Caco-2 (cell line): ENCODE data around the gene XCR1. TPM values are rescaled to one million over a fixed set of nuclear protein-coding genes. Genes with fewer than 3 reads are reported as not detected.

ENCODE experiments used
- BruUV-seq: library from RNA; stranded (reverse); fragments of 400-500 nt; replicated peaks from 2 replicates; lab custom pipeline; 2021; lab: Mats Ljungman, UMichigan
- CTCF ChIA-PET: fragments of 300-600 bp; sonication (Branson Sonifier 250); formaldehyde crosslinking; loops from one replicate; lab custom pipeline; 2022; ENCODE audit warnings: antibody characterized with exemption; lab: Charles Lee
- POLR2A ChIA-PET: fragments of 300-600 bp; sonication (Branson Sonifier 250); formaldehyde crosslinking; loops from one replicate; lab custom pipeline; 2022; ENCODE audit warnings: antibody characterized with exemption; lab: Charles Lee
- DNase-seq, 2 experiments: peaks; one replicate each; pipeline versions ENCODE4 v3.0.0 to v3.0.0-alpha.2; 2020 to 2022
- H3K27me3 ChIP-seq: replicated peaks from 2 replicates; pipeline ENCODE4 v1.6.0; 2011; ENCODE audit warnings: low read length; ENCODE audit not compliant: control insufficient read depth, insufficient read depth
- H3K36me3 ChIP-seq: 2 replicates; pipeline ENCODE4 v1.5.1; 2011; ENCODE audit warnings: low read length; ENCODE audit not compliant: control insufficient read depth, insufficient read depth
- H3K4me1 ChIP-seq: fragments of 250-450 bp; sonication (Bioruptor Pico); 2 replicates; pipeline ENCODE4 v1.5.1; 2020; ENCODE audit warnings: mild to moderate bottlenecking
- H3K4me3 ChIP-seq: 2 replicates; pipeline ENCODE4 v1.5.1; 2011; ENCODE audit warnings: low read depth, mild to moderate bottlenecking, control low read depth, low read length
- H3K9me3 ChIP-seq: fragments of 250-450 bp; sonication (Bioruptor Pico); 2 replicates; pipeline ENCODE4 v1.5.1; 2020; ENCODE audit warnings: mild to moderate bottlenecking, moderate library complexity
- H3K27ac Mint-ChIP-seq: one replicate; pipeline ENCODE4 v1.8.0; 2022; ENCODE audit warnings: mixed read lengths; ENCODE audit not compliant: unreplicated experiment
- H3K27me3 Mint-ChIP-seq: one replicate; pipeline ENCODE4 v1.8.0; 2022; ENCODE audit warnings: mixed read lengths; ENCODE audit not compliant: insufficient read depth, unreplicated experiment
- H3K36me3 Mint-ChIP-seq: one replicate; pipeline ENCODE4 v1.8.0; 2022; ENCODE audit warnings: mild to moderate bottlenecking, mixed read lengths; ENCODE audit not compliant: insufficient read depth, unreplicated experiment
- H3K4me1 Mint-ChIP-seq: one replicate; pipeline ENCODE4 v1.8.0; 2022; ENCODE audit warnings: low read depth, mixed read lengths; ENCODE audit not compliant: unreplicated experiment
- H3K4me3 Mint-ChIP-seq: one replicate; pipeline ENCODE4 v1.8.0; 2022; ENCODE audit warnings: mild to moderate bottlenecking, moderate library complexity, mixed read lengths; ENCODE audit not compliant: unreplicated experiment
- H3K9me3 Mint-ChIP-seq: one replicate; pipeline ENCODE4 v1.8.0; 2022; ENCODE audit warnings: mixed read lengths; ENCODE audit not compliant: unreplicated experiment
- intact Hi-C: fragments of 100-400 bp; cut with micrococcal nuclease; formaldehyde crosslinking; loops from one replicate; pipeline ENCODE4 v1.10.0; 2022; ENCODE audit not compliant: unreplicated experiment
- total RNA-seq: library from RNA; stranded (reverse); gene quantifications from 2 replicates; pipeline ENCODE4 v1.2.3, GENCODE V29; 2022
- TF ChIP-seq, protein P1 (sequence below), 2 experiments: fragments of 200-600 bp in 1 of 2; IDR thresholded peaks; 1 replicate in 1 of 2; 2 replicates in 1 of 2; pipeline versions ENCODE4 v1.5.1 to v1.8.0; 2011 to 2022; ENCODE audit warnings: antibody characterized with exemption in 1 of 2, control low read depth in 1 of 2, inconsistent platforms in 1 of 2, low read depth in 1 of 2, low read length in 1 of 2, mild to moderate bottlenecking in 1 of 2, moderate library complexity in 1 of 2; ENCODE audit not compliant: insufficient read depth in 1 of 2, severe bottlenecking in 1 of 2, unreplicated experiment in 1 of 2

The XCR1 gene
- total RNA-seq, 1 experiment from 2014 or later: not detected

DNA sequence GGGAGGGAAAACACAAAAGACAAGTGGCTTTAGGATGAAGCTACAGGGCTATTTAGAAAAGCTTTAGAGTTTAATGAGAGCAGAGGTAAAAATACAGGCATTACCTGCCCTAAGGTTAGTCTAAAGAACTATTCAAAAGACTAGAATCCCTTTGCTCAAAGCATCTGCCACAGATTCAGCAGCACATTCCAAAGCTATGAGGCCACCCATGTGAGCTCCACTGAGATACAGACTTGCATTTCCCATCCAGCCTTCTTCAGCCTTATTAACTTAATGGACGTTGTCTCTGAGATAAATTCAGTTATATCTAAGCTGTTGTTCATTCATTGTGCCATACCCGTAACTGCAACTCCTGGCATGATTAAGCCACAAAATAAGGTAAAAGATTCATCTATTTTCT, 58.6 kb downstream of the XCR1 start:
- Mint-ChIP-seq H3K4me3 (no peak overlapping the region), H3K4me1 (no peaks in the 10 kb centered on the region), H3K27ac (no peak overlapping the region), H3K9me3 (no peaks in the 10 kb centered on the region), H3K36me3 (peaks cover 25% of the 10 kb centered on the region), H3K27me3 (no peaks in the 10 kb centered on the region)
- BruUV-seq: no TSS peak
- no peak for DNase-seq
- ChIA-PET POLR2A (no interaction called here), CTCF (no interaction called here)
- intact Hi-C loops: no loop called here
- H3K4me3 ChIP-seq: no peak overlapping the region
- no peaks in the 10 kb centered on the region for H3K4me1 ChIP-seq
- no peaks in the 10 kb centered on the region for H3K27me3 ChIP-seq
- peaks cover 3% of the 10 kb centered on the region; the same call in 1 of the 2 replicates for H3K36me3 ChIP-seq
- H3K9me3 ChIP-seq: no peaks in the 10 kb centered on the region
- TF ChIP-seq, protein P1, sequence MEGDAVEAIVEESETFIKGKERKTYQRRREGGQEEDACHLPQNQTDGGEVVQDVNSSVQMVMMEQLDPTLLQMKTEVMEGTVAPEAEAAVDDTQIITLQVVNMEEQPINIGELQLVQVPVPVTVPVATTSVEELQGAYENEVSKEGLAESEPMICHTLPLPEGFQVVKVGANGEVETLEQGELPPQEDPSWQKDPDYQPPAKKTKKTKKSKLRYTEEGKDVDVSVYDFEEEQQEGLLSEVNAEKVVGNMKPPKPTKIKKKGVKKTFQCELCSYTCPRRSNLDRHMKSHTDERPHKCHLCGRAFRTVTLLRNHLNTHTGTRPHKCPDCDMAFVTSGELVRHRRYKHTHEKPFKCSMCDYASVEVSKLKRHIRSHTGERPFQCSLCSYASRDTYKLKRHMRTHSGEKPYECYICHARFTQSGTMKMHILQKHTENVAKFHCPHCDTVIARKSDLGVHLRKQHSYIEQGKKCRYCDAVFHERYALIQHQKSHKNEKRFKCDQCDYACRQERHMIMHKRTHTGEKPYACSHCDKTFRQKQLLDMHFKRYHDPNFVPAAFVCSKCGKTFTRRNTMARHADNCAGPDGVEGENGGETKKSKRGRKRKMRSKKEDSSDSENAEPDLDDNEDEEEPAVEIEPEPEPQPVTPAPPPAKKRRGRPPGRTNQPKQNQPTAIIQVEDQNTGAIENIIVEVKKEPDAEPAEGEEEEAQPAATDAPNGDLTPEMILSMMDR (IDR thresholded peaks at IDR 0.05; ENCODE audit: insufficient read depth in 1 of 2, low read depth in 1 of 2, low read length in 1 of 2, severe bottlenecking in 1 of 2, unreplicated experiment in 1 of 2): no peak

DNA sequence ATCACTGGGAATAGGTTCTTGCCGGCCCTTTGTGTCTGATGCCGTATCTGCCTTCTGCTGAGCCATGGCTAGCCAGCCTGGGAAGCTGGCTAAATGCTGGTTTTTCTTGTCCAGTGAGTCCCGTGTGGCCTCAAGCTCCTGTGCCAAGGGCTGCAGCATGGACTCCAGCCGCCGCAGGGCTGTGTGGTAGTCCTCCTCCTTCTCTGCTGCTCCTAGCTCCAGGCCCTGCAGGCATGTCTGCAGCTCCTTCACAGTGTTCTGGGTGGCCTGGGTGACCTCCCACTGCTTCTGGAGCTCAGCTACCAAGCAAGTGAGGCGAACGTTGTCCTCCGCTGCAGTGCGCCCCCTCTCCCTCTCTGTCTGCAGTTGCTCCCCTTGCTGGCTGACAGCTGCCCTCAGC, 59.1 kb downstream of the XCR1 start:
- TSS peak; percentile 62 for BruUV-seq
- intact Hi-C loops: no loop called here
- TF ChIP-seq, protein P1 (IDR thresholded peaks at IDR 0.05; ENCODE audit: insufficient read depth in 1 of 2, low read depth in 1 of 2, low read length in 1 of 2, severe bottlenecking in 1 of 2, unreplicated experiment in 1 of 2): no peak
- Mint-ChIP-seq H3K4me3 (no peak overlapping the region), H3K4me1 (no peaks in the 10 kb centered on the region), H3K9me3 (no peaks in the 10 kb centered on the region), H3K27me3 (no peaks in the 10 kb centered on the region), H3K36me3 (peaks cover 25% of the 10 kb centered on the region), H3K27ac (no peak overlapping the region)
- Histone ChIP-seq H3K4me3 (no peak overlapping the region), H3K27me3 (no peaks in the 10 kb centered on the region), H3K36me3 (peaks cover 3% of the 10 kb centered on the region; the same call in 1 of the 2 replicates), H3K9me3 (no peaks in the 10 kb centered on the region), H3K4me1 (no peaks in the 10 kb centered on the region)
- ChIA-PET CTCF (interaction anchor here (0.5 kb wide), 1 partner anchor 122 kb away, joined by 6 read pairs; no protein-coding TSS in a partner anchor), POLR2A (no interaction called here)
- DNase-seq: no peak

DNA sequence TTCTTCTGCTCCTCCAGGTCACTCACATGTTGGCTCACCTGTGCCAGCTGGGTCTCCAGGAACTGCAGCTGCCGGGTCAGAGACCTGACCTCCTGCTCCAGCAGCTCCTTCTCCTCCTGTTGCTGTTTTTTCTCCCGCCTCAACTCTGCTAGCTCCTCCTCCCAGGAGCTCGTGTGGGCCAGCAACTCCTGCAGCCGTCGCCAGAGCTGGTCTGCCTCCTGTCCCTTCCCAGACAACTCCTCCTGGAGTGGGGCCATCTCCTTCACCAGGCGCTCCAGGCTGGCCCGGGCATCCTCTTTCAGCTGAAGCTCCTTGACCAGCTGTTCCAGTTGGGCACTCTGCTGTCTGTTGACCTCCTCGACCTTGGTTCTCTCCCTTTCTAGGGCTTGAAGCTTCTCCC, 59.6 kb downstream of the XCR1 start:
- POLR2A ChIA-PET: no interaction called here
- Mint-ChIP-seq H3K9me3 (no peaks in the 10 kb centered on the region), H3K4me1 (no peaks in the 10 kb centered on the region), H3K36me3 (peaks cover 25% of the 10 kb centered on the region), H3K27me3 (no peaks in the 10 kb centered on the region), H3K4me3 (no peak overlapping the region), H3K27ac (peak overlapping the region; percentile 53)
- no TSS peak for BruUV-seq
- no peaks in the 10 kb centered on the region for H3K27me3 ChIP-seq
- peaks cover 3% of the 10 kb centered on the region; the same call in 1 of the 2 replicates for H3K36me3 ChIP-seq
- H3K9me3 ChIP-seq: no peaks in the 10 kb centered on the region
- CTCF ChIA-PET: interaction anchor here (0.5 kb wide), 1 partner anchor 122 kb away, joined by 6 read pairs; no protein-coding TSS in a partner anchor
- TF ChIP-seq, protein P1 (IDR thresholded peaks at IDR 0.05; ENCODE audit: insufficient read depth in 1 of 2, low read depth in 1 of 2, low read length in 1 of 2, severe bottlenecking in 1 of 2, unreplicated experiment in 1 of 2): no peak
- intact Hi-C loops: no loop called here
- DNase-seq: no peak
- no peak overlapping the region for H3K4me3 ChIP-seq
- H3K4me1 ChIP-seq: no peaks in the 10 kb centered on the region

Other genes with a start within 250 kb of the XCR1 start
- gene SLC6A20, start 230.9 kb downstream of the XCR1 start, total RNA-seq: 0.39 and 1.4 TPM in 2 replicates
- 8.0 and 9.1 TPM in 2 replicates for gene LZTFL1, start 185.4 kb downstream of the XCR1 start, total RNA-seq
- gene CCR9, start 140.9 kb downstream of the XCR1 start, total RNA-seq: not detected in 2 replicates
- not detected in 2 replicates for gene CXCR6, start 84.0 kb downstream of the XCR1 start, total RNA-seq
- 10.8 and 10.9 TPM in 2 replicates for gene FYCO1, start 31.7 kb downstream of the XCR1 start, total RNA-seq
- gene CCR1, start 180.8 kb upstream of the XCR1 start, total RNA-seq: 1.7 and 2.9 TPM in 2 replicates
- 0.64 and 0.65 TPM in 2 replicates for gene CCR3, start 215.0 kb upstream of the XCR1 start, total RNA-seq